ENCODE measurements around the gene CNTNAP2. TPM values are rescaled to one million over a fixed set of nuclear protein-coding genes. Genes with fewer than 3 reads are reported as not detected.
A peak's percentile ranks its signal among the peaks of the same experiment; 100 is the strongest.

The CNTNAP2 gene
- total RNA-seq, 4 donors from 2014 or later = 0.91 to 16.0 TPM; not detected in 2

DNA sequence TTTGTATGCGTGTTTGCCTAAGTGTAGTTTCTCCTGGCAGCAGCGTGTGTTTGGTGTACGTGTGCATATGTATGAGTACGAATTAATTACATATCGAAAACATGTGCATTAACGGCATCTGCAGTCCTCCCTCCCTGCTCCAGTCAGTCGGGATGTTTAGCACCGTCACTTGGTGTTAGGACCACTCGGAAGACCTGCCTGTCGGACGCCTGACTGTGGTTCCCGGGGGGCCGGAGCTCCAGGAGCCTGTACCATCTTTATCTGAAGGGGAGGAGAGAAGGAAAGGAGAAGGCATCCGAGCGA is 1.1 kb upstream of the CNTNAP2 start:
- DNase-seq = no peak
- no peaks in the 10 kb centered on the region for H3K36me3 ChIP-seq
- H3K9me3 ChIP-seq = no peaks in the 10 kb centered on the region
- peaks cover 0 to 18% of the 10 kb centered on the region in 2 donors for H3K27me3 ChIP-seq
- intact Hi-C loops (cut with DNase I; ENCODE audit: low total_unique reads) = no loop called here
- TF ChIP-seq CTCF (IDR thresholded peaks at IDR 0.05) (no peak), POLR2A (IDR thresholded peaks at IDR 0.05) (no peak)
- H3K4me3 ChIP-seq = no peak overlapping the region
- H3K27ac ChIP-seq = no peak overlapping the region
- H3K4me1 ChIP-seq = peaks cover 0 to 5% of the 10 kb centered on the region in 2 donors

- Histone ChIP-seq H3K9me3 (no peaks in the 10 kb centered on the region), H3K27ac (no peak overlapping the region), H3K4me1 (peaks cover 0 to 5% of the 10 kb centered on the region in 2 donors), H3K36me3 (no peaks in the 10 kb centered on the region), H3K4me3 (peak overlapping the region in 1 of 2 donors; percentile 24), H3K27me3 (peaks cover 0 to 18% of the 10 kb centered on the region in 2 donors)
- TF ChIP-seq POLR2A (IDR thresholded peaks at IDR 0.05) (no peak), CTCF (IDR thresholded peaks at IDR 0.05) (no peak)
- intact Hi-C loops (cut with DNase I; ENCODE audit: low total_unique reads) = no loop called here
- peak in 1 of 2 donors; percentile 15 for DNase-seq
These were observed 615 bp upstream of the CNTNAP2 start for GRCh38 chr7:146115851-146116520.

DNA sequence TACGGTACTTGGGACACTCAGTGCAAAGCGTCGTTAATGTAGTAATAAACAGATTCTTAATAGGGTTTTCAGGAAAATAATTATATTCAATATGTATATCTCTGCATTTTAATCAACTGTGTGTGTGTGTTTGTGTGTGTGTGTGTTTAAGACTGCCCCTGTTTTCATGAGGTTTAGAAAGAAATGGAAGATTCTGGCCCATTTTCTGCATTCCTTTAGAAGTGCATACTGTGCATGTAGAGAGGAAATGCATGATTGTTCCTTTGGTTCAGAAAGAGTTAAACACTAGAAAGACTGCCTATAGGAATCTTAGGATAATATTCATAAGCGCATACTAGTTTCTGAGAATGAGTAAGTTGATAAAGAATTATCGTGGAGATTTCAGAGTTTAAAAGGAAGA is 975 bp downstream of the CNTNAP2 start:
- Histone ChIP-seq H3K27ac (no peak overlapping the region), H3K4me1 (peaks cover 0 to 5% of the 10 kb centered on the region in 2 donors), H3K4me3 (no peak overlapping the region), H3K27me3 (peaks cover 0 to 18% of the 10 kb centered on the region in 2 donors), H3K9me3 (no peaks in the 10 kb centered on the region), H3K36me3 (no peaks in the 10 kb centered on the region)
- no peak for DNase-seq
- intact Hi-C loops (cut with DNase I; ENCODE audit: low total_unique reads) = no loop called here
- TF ChIP-seq POLR2A (IDR thresholded peaks at IDR 0.05) (no peak), CTCF (IDR thresholded peaks at IDR 0.05) (no peak)

- H3K4me3 ChIP-seq = no peak overlapping the region
- H3K27me3 ChIP-seq = peaks cover 0 to 18% of the 10 kb centered on the region in 2 donors
- no peaks in the 10 kb centered on the region for H3K9me3 ChIP-seq
- TF ChIP-seq POLR2A (IDR thresholded peaks at IDR 0.05) = no peak
- TF ChIP-seq CTCF (IDR thresholded peaks at IDR 0.05) = no peak
- no peak for DNase-seq
- H3K27ac ChIP-seq = no peak overlapping the region
- intact Hi-C loops (cut with DNase I; ENCODE audit: low total_unique reads) = no loop called here
- H3K36me3 ChIP-seq = no peaks in the 10 kb centered on the region
- peaks cover 0 to 5% of the 10 kb centered on the region in 2 donors for H3K4me1 ChIP-seq
These were observed 2.4 kb downstream of the CNTNAP2 start for GRCh38 chr7:146119002-146119401.

DNA sequence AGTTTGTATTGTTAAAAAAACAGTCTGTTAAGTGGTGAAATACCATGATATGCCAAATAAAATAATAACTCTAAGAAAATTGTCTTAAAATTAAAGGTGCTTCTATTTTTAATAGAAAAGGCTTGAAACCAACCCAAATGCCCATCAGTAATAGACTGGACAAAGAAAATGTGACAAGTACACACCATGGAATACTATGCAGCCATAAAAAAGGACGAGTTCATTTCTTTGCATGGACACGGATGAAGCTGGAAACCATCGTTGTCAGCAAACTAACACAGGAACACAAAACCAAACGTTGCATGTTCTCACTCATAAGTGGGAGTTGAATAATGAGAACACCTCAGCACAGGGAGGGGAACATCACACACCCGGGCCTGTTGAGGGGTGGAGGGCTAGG is 7.1 kb downstream of the CNTNAP2 start:
- Histone ChIP-seq H3K4me1 (no peaks in the 10 kb centered on the region), H3K36me3 (no peaks in the 10 kb centered on the region), H3K9me3 (no peaks in the 10 kb centered on the region), H3K4me3 (no peak overlapping the region), H3K27ac (no peak overlapping the region), H3K27me3 (peaks cover 0 to 10% of the 10 kb centered on the region in 2 donors)
- intact Hi-C loops (cut with DNase I; ENCODE audit: low total_unique reads) = no loop called here
- TF ChIP-seq POLR2A (IDR thresholded peaks at IDR 0.05) = no peak
- TF ChIP-seq CTCF (IDR thresholded peaks at IDR 0.05) = no peak
- DNase-seq = no peak

All from uterus (tissue), 4 donors.